ENCODE results near the gene FDX1.
"Not testable (repeated sequence)": the region's sequence is repeated elsewhere in the genome, so short reads cannot be mapped to it uniquely, and the experiment has no call there.

Gene FDX1
- long read RNA-seq, transcript FDX1-201 (4 exons, 3,206 nt), result major isoform, 18 of 22 reads
- long read RNA-seq, partial matches to known transcripts, result 0 of 22 reads
- long read RNA-seq, other reads (novel, unspliced or antisense), result 4 of 22 reads

DNA sequence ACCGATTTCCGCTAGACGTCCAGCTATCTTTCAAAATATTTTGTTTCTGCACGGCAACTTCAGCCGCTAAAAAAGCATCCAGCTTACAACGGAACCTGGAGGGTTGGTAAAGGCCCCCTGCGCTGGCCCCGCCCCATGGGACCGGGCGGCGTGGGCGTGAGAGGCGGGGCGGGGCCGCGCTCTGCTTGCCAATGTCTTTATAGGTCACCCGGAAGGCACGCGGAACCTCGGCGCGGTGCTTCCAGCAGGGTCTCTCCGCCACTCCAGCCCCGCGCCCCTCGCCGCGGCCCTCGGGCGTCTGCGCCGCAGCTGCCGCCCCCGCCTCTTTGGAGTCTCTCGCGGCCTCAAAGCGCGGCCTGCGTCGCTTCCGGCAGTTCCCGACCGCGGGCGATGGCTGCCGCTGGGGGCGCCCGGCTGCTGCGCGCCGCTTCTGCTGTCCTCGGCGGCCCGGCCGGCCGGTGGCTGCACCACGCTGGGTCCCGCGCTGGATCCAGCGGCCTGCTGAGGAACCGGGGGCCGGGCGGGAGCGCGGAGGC is at the start of gene FDX1:
FDX1 (plus strand) TSS at position 218 of the 536 bp plus-strand sequence; CDS start at position 391, 173 bp downstream.
- H3K4me3 ChIP-seq (replicated peaks; ENCODE audit: insufficient read depth, low read length), result peak within 1 kb of the TSS; percentile 90
- peak within 1 kb of the TSS; percentile 75 for H3K27ac ChIP-seq (replicated peaks)
- peak; percentile 63 to 82 for DNase-seq (ENCODE audit: low read depth in 1 of 2, low spot score in 1 of 2)
- TF ChIP-seq POLR2AphosphoS5 (IDR thresholded peaks at IDR 0.05; ENCODE audit: low read depth) (no peak; the same call in 1 of the 2 replicates), SPI1 (IDR thresholded peaks at IDR 0.05; ENCODE audit: borderline replicate concordance, low read depth) (no peak), GABPA (IDR thresholded peaks at IDR 0.05; ENCODE audit: low read depth) (no peak)
- TF ChIP-seq, protein P1, sequence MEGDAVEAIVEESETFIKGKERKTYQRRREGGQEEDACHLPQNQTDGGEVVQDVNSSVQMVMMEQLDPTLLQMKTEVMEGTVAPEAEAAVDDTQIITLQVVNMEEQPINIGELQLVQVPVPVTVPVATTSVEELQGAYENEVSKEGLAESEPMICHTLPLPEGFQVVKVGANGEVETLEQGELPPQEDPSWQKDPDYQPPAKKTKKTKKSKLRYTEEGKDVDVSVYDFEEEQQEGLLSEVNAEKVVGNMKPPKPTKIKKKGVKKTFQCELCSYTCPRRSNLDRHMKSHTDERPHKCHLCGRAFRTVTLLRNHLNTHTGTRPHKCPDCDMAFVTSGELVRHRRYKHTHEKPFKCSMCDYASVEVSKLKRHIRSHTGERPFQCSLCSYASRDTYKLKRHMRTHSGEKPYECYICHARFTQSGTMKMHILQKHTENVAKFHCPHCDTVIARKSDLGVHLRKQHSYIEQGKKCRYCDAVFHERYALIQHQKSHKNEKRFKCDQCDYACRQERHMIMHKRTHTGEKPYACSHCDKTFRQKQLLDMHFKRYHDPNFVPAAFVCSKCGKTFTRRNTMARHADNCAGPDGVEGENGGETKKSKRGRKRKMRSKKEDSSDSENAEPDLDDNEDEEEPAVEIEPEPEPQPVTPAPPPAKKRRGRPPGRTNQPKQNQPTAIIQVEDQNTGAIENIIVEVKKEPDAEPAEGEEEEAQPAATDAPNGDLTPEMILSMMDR (IDR thresholded peaks at IDR 0.05; ENCODE audit: insufficient read depth, low read length), result no peak
- no peaks in the 10 kb centered on the region for H3K27me3 ChIP-seq (ENCODE audit: insufficient read depth, poor library complexity, severe bottlenecking)

DNA sequence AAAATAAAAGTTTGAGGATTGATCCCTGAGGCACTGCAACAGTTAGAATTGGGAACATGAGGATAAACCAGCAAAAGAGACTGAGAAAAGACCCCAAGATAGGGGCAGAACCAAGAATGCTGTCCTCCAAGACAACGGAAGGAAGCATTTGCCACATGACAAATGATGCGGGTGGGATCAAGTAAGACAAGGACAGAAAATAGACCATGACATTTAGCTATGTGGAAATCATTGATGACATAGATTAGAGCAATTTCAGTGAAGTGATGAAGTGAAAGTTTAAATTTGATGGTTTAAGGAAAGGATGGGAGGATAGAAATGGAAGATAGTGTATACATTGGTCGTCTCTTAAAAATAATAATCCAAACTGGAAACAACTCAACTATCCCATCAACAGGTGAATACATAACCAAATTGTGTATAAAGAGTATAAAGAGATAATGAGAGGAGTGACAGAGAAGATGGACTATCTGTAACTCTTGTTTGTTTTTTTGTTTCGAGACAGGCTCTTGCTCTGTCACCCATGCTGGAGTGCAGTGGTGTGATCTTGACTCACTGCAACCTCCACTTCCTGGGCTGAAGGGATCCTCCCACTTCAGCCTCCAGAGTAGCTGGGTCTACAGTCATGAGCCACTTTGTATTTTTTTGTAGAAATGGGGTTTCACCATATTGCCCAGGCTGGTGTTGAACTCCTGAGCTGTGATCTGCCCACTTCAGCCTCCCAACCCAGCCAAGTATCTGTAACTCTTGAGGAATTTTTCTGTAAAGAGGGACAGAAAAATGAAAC is 48.7 kb upstream of the FDX1 start:
- DNase-seq (ENCODE audit: low read depth in 1 of 2, low spot score in 1 of 2), result no peak
- no peak overlapping the region for H3K27ac ChIP-seq (replicated peaks)
- H3K27me3 ChIP-seq (ENCODE audit: insufficient read depth, poor library complexity, severe bottlenecking), result no peaks in the 10 kb centered on the region
- TF ChIP-seq GABPA (IDR thresholded peaks at IDR 0.05; ENCODE audit: low read depth) (no peak), POLR2AphosphoS5 (IDR thresholded peaks at IDR 0.05; ENCODE audit: low read depth) (no peak), SPI1 (IDR thresholded peaks at IDR 0.05; ENCODE audit: borderline replicate concordance, low read depth) (no peak)
- TF ChIP-seq, protein P2, sequence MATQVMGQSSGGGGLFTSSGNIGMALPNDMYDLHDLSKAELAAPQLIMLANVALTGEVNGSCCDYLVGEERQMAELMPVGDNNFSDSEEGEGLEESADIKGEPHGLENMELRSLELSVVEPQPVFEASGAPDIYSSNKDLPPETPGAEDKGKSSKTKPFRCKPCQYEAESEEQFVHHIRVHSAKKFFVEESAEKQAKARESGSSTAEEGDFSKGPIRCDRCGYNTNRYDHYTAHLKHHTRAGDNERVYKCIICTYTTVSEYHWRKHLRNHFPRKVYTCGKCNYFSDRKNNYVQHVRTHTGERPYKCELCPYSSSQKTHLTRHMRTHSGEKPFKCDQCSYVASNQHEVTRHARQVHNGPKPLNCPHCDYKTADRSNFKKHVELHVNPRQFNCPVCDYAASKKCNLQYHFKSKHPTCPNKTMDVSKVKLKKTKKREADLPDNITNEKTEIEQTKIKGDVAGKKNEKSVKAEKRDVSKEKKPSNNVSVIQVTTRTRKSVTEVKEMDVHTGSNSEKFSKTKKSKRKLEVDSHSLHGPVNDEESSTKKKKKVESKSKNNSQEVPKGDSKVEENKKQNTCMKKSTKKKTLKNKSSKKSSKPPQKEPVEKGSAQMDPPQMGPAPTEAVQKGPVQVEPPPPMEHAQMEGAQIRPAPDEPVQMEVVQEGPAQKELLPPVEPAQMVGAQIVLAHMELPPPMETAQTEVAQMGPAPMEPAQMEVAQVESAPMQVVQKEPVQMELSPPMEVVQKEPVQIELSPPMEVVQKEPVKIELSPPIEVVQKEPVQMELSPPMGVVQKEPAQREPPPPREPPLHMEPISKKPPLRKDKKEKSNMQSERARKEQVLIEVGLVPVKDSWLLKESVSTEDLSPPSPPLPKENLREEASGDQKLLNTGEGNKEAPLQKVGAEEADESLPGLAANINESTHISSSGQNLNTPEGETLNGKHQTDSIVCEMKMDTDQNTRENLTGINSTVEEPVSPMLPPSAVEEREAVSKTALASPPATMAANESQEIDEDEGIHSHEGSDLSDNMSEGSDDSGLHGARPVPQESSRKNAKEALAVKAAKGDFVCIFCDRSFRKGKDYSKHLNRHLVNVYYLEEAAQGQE (IDR thresholded peaks at IDR 0.05; ENCODE audit: insufficient replicate concordance, low read depth), result no peak
- TF ChIP-seq, protein P1 (IDR thresholded peaks at IDR 0.05; ENCODE audit: insufficient read depth, low read length), result no peak
- H3K4me3 ChIP-seq (replicated peaks; ENCODE audit: insufficient read depth, low read length), result no peak overlapping the region

DNA sequence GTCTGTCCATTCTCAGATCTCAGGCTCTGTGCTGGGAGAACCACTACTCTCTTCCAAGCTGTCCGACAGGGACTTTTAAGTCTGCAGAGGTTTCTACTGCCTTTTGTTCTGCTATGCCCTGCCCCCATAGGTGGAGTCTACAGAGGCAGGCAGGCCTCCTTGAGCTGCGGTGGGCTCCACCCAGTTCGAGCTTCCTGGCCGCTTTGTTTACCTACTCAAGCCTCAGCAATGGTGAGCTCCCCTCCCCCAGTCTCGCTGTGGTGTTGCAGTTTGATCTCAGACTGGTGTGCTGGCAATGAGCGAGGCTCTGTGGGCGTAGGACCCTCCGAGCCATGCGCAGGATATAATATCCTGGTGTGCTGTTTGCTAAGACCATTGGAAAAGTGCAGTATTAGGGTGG is 41.5 kb upstream of the FDX1 start:
- H3K27ac ChIP-seq (replicated peaks); H3K4me3 ChIP-seq (replicated peaks; ENCODE audit: insufficient read depth, low read length); DNase-seq (ENCODE audit: low read depth in 1 of 2, low spot score in 1 of 2); H3K27me3 ChIP-seq (ENCODE audit: insufficient read depth, poor library complexity, severe bottlenecking): not testable (repeated sequence)

DNA sequence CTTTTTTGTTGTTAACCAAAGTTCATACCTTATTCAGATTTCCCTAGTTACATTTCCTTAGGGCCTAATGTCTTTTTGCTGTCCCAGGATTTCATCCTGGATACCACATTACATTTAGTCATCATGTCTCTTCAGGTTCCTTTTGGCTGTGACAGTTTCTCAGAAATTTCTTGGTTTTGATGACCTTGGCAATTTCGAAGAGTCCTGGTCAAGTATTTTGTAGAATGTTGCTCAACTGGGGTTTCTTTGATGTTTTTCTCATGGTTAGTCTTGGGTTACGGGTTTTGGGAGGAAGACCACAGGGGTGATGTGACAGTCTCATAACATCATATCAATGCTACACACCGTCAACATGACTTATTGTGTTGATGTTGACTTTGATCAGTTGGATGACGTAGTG is 39.8 kb upstream of the FDX1 start:
- Histone ChIP-seq H3K27me3 (ENCODE audit: insufficient read depth, poor library complexity, severe bottlenecking) (no peaks in the 10 kb centered on the region), H3K4me3 (replicated peaks; ENCODE audit: insufficient read depth, low read length) (no peak overlapping the region), H3K27ac (replicated peaks) (no peak overlapping the region)
- no peak for DNase-seq (ENCODE audit: low read depth in 1 of 2, low spot score in 1 of 2)
- TF ChIP-seq SPI1 (IDR thresholded peaks at IDR 0.05; ENCODE audit: borderline replicate concordance, low read depth), result no peak
- TF ChIP-seq, protein P1 (IDR thresholded peaks at IDR 0.05; ENCODE audit: insufficient read depth, low read length), result no peak
- TF ChIP-seq, protein P2 (IDR thresholded peaks at IDR 0.05; ENCODE audit: insufficient replicate concordance, low read depth), result no peak
- no peak for TF ChIP-seq POLR2AphosphoS5 (IDR thresholded peaks at IDR 0.05; ENCODE audit: low read depth)
- no peak for TF ChIP-seq GABPA (IDR thresholded peaks at IDR 0.05; ENCODE audit: low read depth)
